A549 (cell line): ENCODE results near the gene KIFC3. TPM values are rescaled to one million over a fixed set of nuclear protein-coding genes. Genes with fewer than 3 reads are reported as not detected.
A peak's percentile ranks its signal among the peaks of the same experiment; 100 is the strongest.

Source experiments
- ATAC-seq, 2 experiments: fragments of 200-7000 bp in 1 of 2; fragments of >200 bp in 1 of 2; cut with Nextera tagmentation in 1 of 2; cut with Tn5 transposase in 1 of 2; 3 replicates each; pipeline versions ENCODE4 v1.8.0 to v1.9.1; 2018 to 2020; ENCODE audit warnings: mild to moderate bottlenecking in 1 of 2, moderate library complexity in 1 of 2
- CTCF ChIA-PET: fragments of 300-600 bp; sonication (Branson Sonifier 250); formaldehyde crosslinking; extraction: SDS; loops from one replicate; lab custom pipeline; 2021; ENCODE audit warnings: antibody characterized with exemption, inconsistent platforms; lab: Yijun Ruan, JAX
- POLR2A ChIA-PET: fragments of 350-600 bp; formaldehyde crosslinking; extraction: SDS; loops from one replicate; lab custom pipeline; 2021; ENCODE audit warnings: antibody characterized with exemption, inconsistent platforms; lab: Yijun Ruan, JAX
- DNase-seq, 2 experiments: peaks; one replicate each; pipeline versions ENCODE4 v3.0.0 to v3.0.0-alpha.2; 2011 to 2016; ENCODE audit warnings: low read depth in 1 of 2, low spot score in 1 of 2
- FAIRE-seq: peaks from 2 replicates; lab custom pipeline; 2011; peaks lifted over from hg19 to GRCh38; lab: Jason Lieb, UNC
- H3K27ac ChIP-seq, 2 experiments: fragments of >200 bp; sonication (Bioruptor Twin); formaldehyde crosslinking; 3 replicates each; pipeline ENCODE4 v1.5.1; 2016 to 2017
- H3K4me1 ChIP-seq: fragments of >200 bp; sonication (Bioruptor Twin); formaldehyde crosslinking; 3 replicates; pipeline ENCODE4 v1.6.1; 2016
- H3K4me2 ChIP-seq: fragments of >200 bp; sonication (Bioruptor Twin); formaldehyde crosslinking; 3 replicates; pipeline ENCODE4 v1.6.1; 2016
- H3K4me3 ChIP-seq: fragments of >200 bp; sonication (Bioruptor Twin); formaldehyde crosslinking; 3 replicates; pipeline ENCODE4 v1.5.1; 2016
- H3K9me3 ChIP-seq: fragments of >200 bp; sonication (Bioruptor Twin); formaldehyde crosslinking; 3 replicates; pipeline ENCODE4 v1.6.1; 2016
- ATOH8 ChIP-seq: fragments of 250-450 bp; sonication (Bioruptor Pico); IDR thresholded peaks from 2 replicates; pipeline ENCODE4 v1.5.0; 2020; ENCODE audit warnings: low read depth, mild to moderate bottlenecking, moderate library complexity
- BCL3 ChIP-seq: fragments of >200 bp; sonication (Bioruptor Twin); formaldehyde crosslinking; IDR thresholded peaks from 3 replicates; pipeline ENCODE4 v1.6.1; 2016
- CBX2 ChIP-seq: fragments of 200-600 bp; sonication (generic); IDR thresholded peaks from 2 replicates; pipeline ENCODE4 v1.6.1; 2016; ENCODE audit warnings: low read depth, mild to moderate bottlenecking, borderline replicate concordance
- CBX8 ChIP-seq: fragments of 200-600 bp; sonication (generic); IDR thresholded peaks from 2 replicates; pipeline ENCODE4 v1.6.1; 2016
- CEBPB ChIP-seq, 2 experiments: fragments of >200 bp in 1 of 2; sonication (Bioruptor Twin) in 1 of 2; formaldehyde crosslinking in 1 of 2; IDR thresholded peaks; 2 replicates each; pipeline ENCODE4 v1.6.1; 2012 to 2016
- CTCF ChIP-seq: fragments of >200 bp; sonication (Bioruptor Twin); formaldehyde crosslinking; IDR thresholded peaks from 3 replicates; pipeline ENCODE4 v1.5.1; 2016
- EHMT2 ChIP-seq: fragments of 200-600 bp; sonication (generic); IDR thresholded peaks from 2 replicates; pipeline ENCODE4 v1.6.1; 2016; ENCODE audit warnings: antibody characterized with exemption, low read depth, mild to moderate bottlenecking, moderate library complexity
- ELK1 ChIP-seq: fragments of 150-350 bp; IDR thresholded peaks from 2 replicates; pipeline ENCODE4 v1.6.1; 2014; ENCODE audit warnings: low read depth, mild to moderate bottlenecking, low read length
- FOSL2 ChIP-seq, 2 experiments: fragments of 450-650 bp in 1 of 2; fragments of >200 bp in 1 of 2; sonication (Bioruptor Twin) in 1 of 2; formaldehyde crosslinking; IDR thresholded peaks; 2 replicates each; pipeline versions ENCODE4 v1.5.0 to v1.6.1; 2016 to 2020; ENCODE audit warnings: mild to moderate bottlenecking in 1 of 2, moderate library complexity in 1 of 2
- HES2 ChIP-seq: fragments of >200 bp; sonication (Bioruptor Twin); formaldehyde crosslinking; IDR thresholded peaks from 2 replicates; pipeline ENCODE4 v1.6.1; 2016
- HEYL ChIP-seq: fragments of 250-450 bp; sonication (Bioruptor Pico); IDR thresholded peaks from 2 replicates; pipeline ENCODE4 v1.8.0; 2021; ENCODE audit warnings: mild to moderate bottlenecking, moderate library complexity
- HMGXB4 ChIP-seq: fragments of 250-450 bp; sonication (Bioruptor Pico); IDR thresholded peaks from 2 replicates; pipeline ENCODE4 v1.5.0; 2021; ENCODE audit warnings: mild to moderate bottlenecking, moderate library complexity, borderline replicate concordance
- HOXA7 ChIP-seq: fragments of 250-450 bp; sonication (Bioruptor Pico); IDR thresholded peaks from 2 replicates; pipeline ENCODE4 v1.5.0; 2020; ENCODE audit warnings: mild to moderate bottlenecking, moderate library complexity
- HOXB13 ChIP-seq: fragments of 250-450 bp; sonication (Bioruptor Pico); IDR thresholded peaks from 2 replicates; pipeline ENCODE4 v1.5.0; 2020; ENCODE audit warnings: low read depth, mild to moderate bottlenecking, moderate library complexity
- JUN ChIP-seq, 2 experiments: fragments of >200 bp; sonication (Bioruptor Twin); formaldehyde crosslinking; IDR thresholded peaks; 2 replicates in 1 of 2; 3 replicates in 1 of 2; pipeline ENCODE4 v1.6.1; 2016 to 2017
- MAFK ChIP-seq: fragments of 450-650 bp; IDR thresholded peaks from 2 replicates; pipeline ENCODE4 v1.6.1; 2014; ENCODE audit not compliant: partially characterized antibody
- NFE2L2 ChIP-seq: fragments of 150-350 bp; conservative IDR thresholded peaks from 2 replicates; pipeline ENCODE4 v1.6.1; 2014; ENCODE audit warnings: low read length
- NPAS2 ChIP-seq: fragments of 250-450 bp; sonication (Bioruptor Pico); IDR thresholded peaks from 2 replicates; pipeline ENCODE4 v1.8.0; 2022; ENCODE audit warnings: mild to moderate bottlenecking, moderate library complexity, borderline replicate concordance
- PBX3 ChIP-seq: IDR thresholded peaks from 2 replicates; pipeline ENCODE4 v1.6.1; 2012
- PHF8 ChIP-seq: fragments of 200-600 bp; sonication (generic); IDR thresholded peaks from 2 replicates; pipeline ENCODE4 v1.6.1; 2016; ENCODE audit warnings: low read depth, mild to moderate bottlenecking, antibody characterized with exemption, moderate library complexity, borderline replicate concordance
- RARB ChIP-seq: fragments of 250-450 bp; sonication (Bioruptor Pico); IDR thresholded peaks from 2 replicates; pipeline ENCODE4 v1.8.0; 2021; ENCODE audit warnings: mild to moderate bottlenecking, moderate library complexity
- RNF2 ChIP-seq: fragments of 200-600 bp; sonication (generic); IDR thresholded peaks from 2 replicates; pipeline ENCODE4 v1.6.1; 2016; ENCODE audit warnings: low read depth, mild to moderate bottlenecking, antibody characterized with exemption, moderate library complexity, borderline replicate concordance
- TFCP2L1 ChIP-seq: fragments of 250-450 bp; sonication (Bioruptor Pico); IDR thresholded peaks from 2 replicates; pipeline ENCODE4 v1.5.0; 2021; ENCODE audit warnings: mild to moderate bottlenecking
- ZC3H11A ChIP-seq: fragments of 450-650 bp; IDR thresholded peaks from 2 replicates; pipeline ENCODE4 v1.6.1; 2014; ENCODE audit warnings: antibody characterized with exemption, mild to moderate bottlenecking
- ZNF302 ChIP-seq: fragments of 250-450 bp; sonication (Bioruptor Pico); IDR thresholded peaks from 2 replicates; pipeline ENCODE4 v1.9.0; 2021; ENCODE audit warnings: inconsistent platforms, mild to moderate bottlenecking, moderate library complexity
- ZSCAN20 ChIP-seq: fragments of 250-450 bp; sonication (Bioruptor Pico); IDR thresholded peaks from 2 replicates; pipeline ENCODE4 v1.8.0; 2022; ENCODE audit warnings: mild to moderate bottlenecking, moderate library complexity
- whole genome bisulfite sequencing: methylation state at CpG from one replicate; pipeline ENCODE4 v1.1.6; 2017; ENCODE audit errors: missing lambda C conversion rate; 5-methylcytosine and 5-hydroxymethylcytosine counted together
- polyA plus RNA-seq, 4 experiments: library from polyadenylated mRNA; depleted of rRNA in 3 of 4; stranded (reverse); fragments of >200 nt; fragmentation: RNase III in 1 of 4; extraction: RNeasy Plus Mini Kit Qiagen cat#74134 plus additional on column Dnase treatment in 1 of 4; gene quantifications; 2 replicates in 3 of 4; 3 replicates in 1 of 4; pipeline ENCODE4 v1.2.3, GENCODE V29; 2011 to 2017

The KIFC3 gene
- polyA plus RNA-seq, 2 of the 4 experiments (the other 2 are of a cell fraction): 128 to 178 TPM

GRCh38 chr16:57807968-57808528 lies 5.8 kb upstream of the KIFC3 start (continued):
- TF ChIP-seq ELK1 (no peak), CEBPB (IDR thresholded peaks at IDR 0.05) (peak; percentile 97 to 99), RARB (CRISPR knock-in tag) (no peak), PHF8 (no peak), FOSL2 (IDR thresholded peaks at IDR 0.05) (peak; percentile 89), FOSL2 (CRISPR knock-in tag; IDR thresholded peaks at IDR 0.05) (peak; percentile 94), CBX8 (no peak), CBX2 (no peak), ZNF302 (CRISPR knock-in tag) (0 out of 2 replicates have a peak, but pooled peaks have one; percentile 3), PBX3 (peak; percentile 82), MAFK (peak; percentile 8), HMGXB4 (CRISPR knock-in tag) (no peak), HES2 (peak; percentile 88), HOXB13 (CRISPR knock-in tag) (peak; percentile 34; the same call in 1 of the 2 replicates), TFCP2L1 (CRISPR knock-in tag) (no peak)

GRCh38 chr16:57807252-57807967 lies 5.1 kb upstream of the KIFC3 start:
- no peaks in the 10 kb centered on the region for H3K9me3 ChIP-seq
- ChIA-PET CTCF (interaction anchor here (0.6 to 5.1 kb wide), 9 partner anchors 8 to 190 kb away, joined by 3 to 24 read pairs (median 4); no protein-coding TSS in a partner anchor), POLR2A (interaction anchor here (0.7 to 4.9 kb wide), 7 partner anchors 8 to 191 kb away, joined by 3 to 43 read pairs (median 7); no protein-coding TSS in a partner anchor)
- peaks cover 95% of the 10 kb centered on the region for H3K4me1 ChIP-seq
- peak; percentile 68 to 89 for DNase-seq
- 1% methylated on average over 7 of the region's 7 CpGs for WGBS
- ATAC-seq: peak; percentile 5 to 14; a peak in 3 of 6 replicates
- FAIRE-seq: no peak
- no peak overlapping the region for H3K4me3 ChIP-seq
- H3K4me2 ChIP-seq: peak overlapping the region; percentile 100
- H3K27ac ChIP-seq: peak overlapping the region; percentile 91 to 100
- TF ChIP-seq ZSCAN20 (CRISPR knock-in tag) (no peak; the same call in 1 of the 2 replicates), NPAS2 (CRISPR knock-in tag) (no peak), HOXA7 (CRISPR knock-in tag) (peak; percentile 69; the same call in 1 of the 2 replicates), EHMT2 (no peak), RNF2 (no peak), JUN (IDR thresholded peaks at IDR 0.05) (peak in 1 of 2 experiments; percentile 52; a peak in 3 of 5 replicates), HEYL (CRISPR knock-in tag) (peak; percentile 82), BCL3 (no peak), ATOH8 (CRISPR knock-in tag) (peak; percentile 66; the same call in 1 of the 2 replicates), FOSL2 (IDR thresholded peaks at IDR 0.05) (peak; percentile 46; the same call in 1 of the 2 replicates), FOSL2 (CRISPR knock-in tag; IDR thresholded peaks at IDR 0.05) (peak; percentile 86), CBX8 (no peak), ZNF302 (CRISPR knock-in tag) (peak; percentile 10; the same call in 1 of the 2 replicates), CTCF (no peak), RARB (CRISPR knock-in tag) (0 out of 2 replicates have a peak, but pooled peaks have one; percentile 42), NFE2L2 (no peak), ZC3H11A (no peak)
